Fibroblast of pulmonary artery (primary cell): ENCODE results near the gene IPO13.

Experiments
- DNase-seq: peaks from one replicate; pipeline ENCODE4 v3.0.0-alpha.2; 2010; ENCODE audit warnings: low read depth
- H3K4me3 ChIP-seq: replicated peaks from 2 replicates; pipeline ENCODE4 v1.5.1; 2011; ENCODE audit warnings: low read depth, mild to moderate bottlenecking, control low read depth, low read length, moderate library complexity
- CTCF ChIP-seq: IDR thresholded peaks from 2 replicates; pipeline ENCODE4 v1.5.1; 2011; ENCODE audit warnings: mild to moderate bottlenecking, control low read depth, low read length, inconsistent platforms; ENCODE audit errors: missing control alignments

The IPO13 gene

GRCh38 chr1:43987159-43987902 lies 40.6 kb downstream of the IPO13 start:
- DNase-seq = no peak
- no peak for TF ChIP-seq CTCF
- H3K4me3 ChIP-seq = no peak overlapping the region

DNA sequence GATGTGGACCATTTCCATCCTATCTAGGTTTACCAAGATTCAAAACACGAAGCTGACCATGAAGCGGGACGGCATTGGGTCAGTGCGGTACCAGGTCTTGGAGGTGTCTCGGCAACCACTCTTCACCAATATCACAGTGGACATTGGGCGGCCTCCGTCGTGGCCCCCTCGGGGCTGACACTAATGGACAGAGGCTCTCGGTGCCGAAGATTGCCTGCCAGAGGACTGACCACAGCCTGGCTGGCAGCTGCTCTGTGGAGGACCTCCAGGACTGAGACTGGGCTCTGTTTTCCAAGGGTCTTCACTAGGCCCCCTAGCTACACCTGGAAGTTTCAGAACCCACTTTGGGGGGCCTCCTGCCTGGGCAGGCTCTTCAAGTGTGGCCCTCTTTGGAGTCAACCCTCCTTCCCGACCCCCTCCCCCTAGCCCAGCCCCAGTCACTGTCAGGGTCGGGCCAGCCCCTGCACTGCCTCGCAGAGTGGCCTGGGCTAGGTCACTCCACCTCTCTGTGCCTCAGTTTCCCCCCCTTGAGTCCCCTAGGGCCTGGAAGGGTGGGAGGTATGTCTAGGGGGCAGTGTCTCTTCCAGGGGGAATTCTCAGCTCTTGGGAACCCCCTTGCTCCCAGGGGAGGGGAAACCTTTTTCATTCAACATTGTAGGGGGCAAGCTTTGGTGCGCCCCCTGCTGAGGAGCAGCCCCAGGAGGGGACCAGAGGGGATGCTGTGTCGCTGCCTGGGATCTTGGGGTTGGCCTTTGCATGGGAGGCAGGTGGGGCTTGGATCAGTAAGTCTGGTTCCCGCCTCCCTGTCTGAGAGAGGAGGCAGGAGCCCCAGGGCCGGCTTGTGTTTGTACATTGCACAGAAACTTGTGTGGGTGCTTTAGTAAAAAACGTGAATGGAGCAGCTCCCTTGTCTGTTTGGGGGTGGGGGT lies 43.8 kb downstream of the IPO13 start:
- DNase-seq = no peak
- peak overlapping the region; percentile 66 for H3K4me3 ChIP-seq
- peak; percentile 6 for TF ChIP-seq CTCF

DNA sequence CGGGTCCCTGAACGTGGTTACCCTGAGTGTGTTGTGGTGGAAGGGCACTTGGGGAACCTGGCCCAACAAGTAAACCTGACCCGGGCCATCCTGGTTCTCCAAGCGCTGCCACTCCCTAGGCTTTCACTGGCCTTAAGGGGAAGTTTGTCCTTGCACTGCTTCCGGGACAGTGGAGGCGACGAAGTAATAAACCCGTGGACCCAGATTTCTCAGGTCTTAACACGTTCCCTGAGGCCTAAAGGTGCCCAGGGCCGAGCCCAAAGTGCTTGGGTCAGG lies 44.4 kb downstream of the IPO13 start:
- TF ChIP-seq CTCF = no peak
- peak overlapping the region; percentile 66 for H3K4me3 ChIP-seq
- DNase-seq = no peak

DNA sequence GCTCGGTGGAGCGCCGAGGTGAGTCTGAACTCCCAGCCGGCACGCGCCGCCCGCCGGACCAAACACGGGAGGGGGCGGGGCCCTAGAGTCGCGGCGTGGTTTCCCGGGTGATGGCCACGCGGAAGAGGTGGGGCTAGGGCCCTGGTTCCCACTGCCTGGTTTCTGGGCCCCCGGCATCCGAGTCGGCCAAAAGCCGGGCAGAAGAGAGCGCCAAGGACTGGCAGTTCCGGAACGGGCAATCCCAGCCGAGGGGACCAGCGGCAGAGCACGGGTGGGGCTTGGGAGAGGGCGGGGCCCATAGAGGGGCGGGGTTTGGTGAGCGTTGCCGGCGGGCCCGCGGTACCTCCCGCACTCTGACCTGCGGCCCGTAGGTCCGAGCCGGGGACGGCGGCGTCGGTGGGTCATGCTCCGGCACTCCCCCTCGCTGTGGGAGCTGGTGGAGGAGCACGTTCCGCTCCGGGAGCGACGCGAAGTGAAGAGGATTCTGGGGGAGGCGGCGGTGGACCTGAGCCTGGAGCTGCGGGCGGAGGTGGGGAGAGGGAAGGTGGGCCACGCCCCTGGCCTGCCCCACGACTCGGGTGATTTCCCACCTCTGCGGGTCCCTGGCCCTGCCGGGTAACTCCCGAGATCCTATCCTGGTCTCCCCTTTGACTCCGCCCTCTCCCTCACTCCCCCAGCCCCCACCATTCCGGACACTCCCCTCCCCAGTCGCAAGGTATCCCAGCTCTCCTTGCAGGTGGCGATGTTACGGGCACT lies 44.9 kb downstream of the IPO13 start, which contains the start of gene CCDC24:
CCDC24 (plus strand) TSS at position 124 of the 756 bp plus-strand sequence; CDS start at position 404, 280 bp downstream.
- peak; percentile 80 for DNase-seq
- no peak for TF ChIP-seq CTCF
- H3K4me3 ChIP-seq = peak within 1 kb of the TSS; percentile 66

- H3K4me3 ChIP-seq = peak overlapping the region; percentile 66
- no peak for DNase-seq
- no peak for TF ChIP-seq CTCF
These were observed 45.7 kb downstream of the IPO13 start for GRCh38 chr1:43992232-43992995.

- no peak overlapping the region for H3K4me3 ChIP-seq
- no peak for DNase-seq
- no peak for TF ChIP-seq CTCF
These were observed 46.6 kb downstream of the IPO13 start for GRCh38 chr1:43993206-43993914.
